BLaER1 treated with 17β-estradiol and CSF1 and Interleukin-3, amounts not matched to agents 10 nM and 100 nM (cell line): ENCODE results near the gene PRKACB.
"Not testable (repeated sequence)": the region's sequence is repeated elsewhere in the genome, so short reads cannot be mapped to it uniquely, and the experiment has no call there.

Experiments
- H3K27ac ChIP-seq, 11 experiments: shearing (Covaris generic); formaldehyde crosslinking; 2 replicates each; pipeline ENCODE4 v1.8.1; 2022
- H3K27me3 ChIP-seq, 11 experiments: shearing (Covaris generic); formaldehyde crosslinking; 2 replicates each; pipeline ENCODE4 v1.8.1; 2022
- H3K36me3 ChIP-seq, 11 experiments: shearing (Covaris generic); formaldehyde crosslinking; 2 replicates each; pipeline ENCODE4 v1.8.1; 2022
- H3K4me1 ChIP-seq, 10 experiments: shearing (Covaris generic); formaldehyde crosslinking; 2 replicates each; pipeline ENCODE4 v1.8.1; 2022
- H3K4me2 ChIP-seq, 11 experiments: shearing (Covaris generic); formaldehyde crosslinking; 2 replicates each; pipeline ENCODE4 v1.8.1; 2022
- H3K4me3 ChIP-seq, 10 experiments: shearing (Covaris generic); formaldehyde crosslinking; 2 replicates each; pipeline ENCODE4 v1.8.1; 2022
- H3K9ac ChIP-seq, 11 experiments: shearing (Covaris generic); formaldehyde crosslinking; 2 replicates each; pipeline ENCODE4 v1.8.1; 2022
- H3K9me3 ChIP-seq, 11 experiments: shearing (Covaris generic); formaldehyde crosslinking; replicated peaks in 1 of 11; 2 replicates each; pipeline ENCODE4 v1.8.1; 2022
- H4K20me1 ChIP-seq, 11 experiments: shearing (Covaris generic); formaldehyde crosslinking; 2 replicates each; pipeline ENCODE4 v1.8.1; 2022
- Cebpa-rat ChIP-seq, 11 experiments: shearing (Covaris generic); IDR thresholded peaks; 2 replicates each; pipeline ENCODE4 v1.8.1; 2022

PRKACB gene

GRCh38 chr1:84286071-84286470 is 142.0 kb downstream of the PRKACB start:
- H4K20me1 ChIP-seq: no peaks in the 10 kb centered on the region
- H3K27me3 ChIP-seq: no peaks in the 10 kb centered on the region
- TF ChIP-seq Cebpa-rat (IDR thresholded peaks at IDR 0.05): no peak
- no peaks in the 10 kb centered on the region for H3K4me1 ChIP-seq
- no peak overlapping the region for H3K27ac ChIP-seq
- peaks cover 32 to 42% (median 37%) of the 10 kb centered on the region in 11 experiments for H3K9me3 ChIP-seq
- H3K9ac ChIP-seq: no peak overlapping the region
- no peak overlapping the region for H3K4me2 ChIP-seq
- H3K36me3 ChIP-seq: no peaks in the 10 kb centered on the region
- H3K4me3 ChIP-seq: no peak overlapping the region

- not testable (repeated sequence) for H3K27ac ChIP-seq, H3K4me3 ChIP-seq, H3K27me3 ChIP-seq, H3K4me2 ChIP-seq, H3K36me3 ChIP-seq, H3K4me1 ChIP-seq, H3K9ac ChIP-seq, H4K20me1 ChIP-seq
- peaks cover 32 to 42% (median 37%) of the 10 kb centered on the region in 11 experiments for H3K9me3 ChIP-seq
These were observed 143.3 kb downstream of the PRKACB start for GRCh38 chr1:84287389-84287788.
